Kidney epithelial cell (primary cell): Measurements from ENCODE around the gene CEP95. TPM values are rescaled to one million over a fixed set of nuclear protein-coding genes. Genes with fewer than 3 reads are reported as not detected.

ENCODE experiments used
- DNase-seq: peaks from one replicate; pipeline ENCODE4 v3.0.0-alpha.2; 2010; ENCODE audit warnings: low read depth
- H3K27me3 ChIP-seq: 2 replicates; pipeline ENCODE4 v1.6.0; 2011; ENCODE audit warnings: low read length; ENCODE audit not compliant: control insufficient read depth, insufficient read depth
- H3K36me3 ChIP-seq: 2 replicates; pipeline ENCODE4 v1.5.1; 2011; ENCODE audit warnings: low read length; ENCODE audit not compliant: control insufficient read depth, insufficient read depth
- H3K4me3 ChIP-seq: 2 replicates; pipeline ENCODE4 v1.5.1; 2011; ENCODE audit warnings: low read depth, mild to moderate bottlenecking, control low read depth, low read length
- total RNA-seq: library from RNA; depleted of rRNA; stranded (reverse); fragments of >200 nt; gene quantifications from 2 replicates; pipeline ENCODE4 v1.2.3, GENCODE V29; 2015
- TF ChIP-seq, protein P1 (sequence below): IDR thresholded peaks from 2 replicates; pipeline ENCODE4 v1.5.1; 2011; ENCODE audit warnings: mild to moderate bottlenecking, moderate library complexity, low read length, control low read depth, inconsistent platforms; ENCODE audit not compliant: insufficient read depth, poor library complexity, severe bottlenecking

CEP95 gene
- total RNA-seq, 1 donor from 2014 or later = 39.8 TPM

GRCh38 chr17:64497565-64498035, 9.2 kb upstream of the CEP95 start:
- DNase-seq = no peak
- Histone ChIP-seq H3K4me3 (peak overlapping the region; percentile 81), H3K27me3 (no peaks in the 10 kb centered on the region), H3K36me3 (peaks cover 3% of the 10 kb centered on the region)
- TF ChIP-seq, protein P1, sequence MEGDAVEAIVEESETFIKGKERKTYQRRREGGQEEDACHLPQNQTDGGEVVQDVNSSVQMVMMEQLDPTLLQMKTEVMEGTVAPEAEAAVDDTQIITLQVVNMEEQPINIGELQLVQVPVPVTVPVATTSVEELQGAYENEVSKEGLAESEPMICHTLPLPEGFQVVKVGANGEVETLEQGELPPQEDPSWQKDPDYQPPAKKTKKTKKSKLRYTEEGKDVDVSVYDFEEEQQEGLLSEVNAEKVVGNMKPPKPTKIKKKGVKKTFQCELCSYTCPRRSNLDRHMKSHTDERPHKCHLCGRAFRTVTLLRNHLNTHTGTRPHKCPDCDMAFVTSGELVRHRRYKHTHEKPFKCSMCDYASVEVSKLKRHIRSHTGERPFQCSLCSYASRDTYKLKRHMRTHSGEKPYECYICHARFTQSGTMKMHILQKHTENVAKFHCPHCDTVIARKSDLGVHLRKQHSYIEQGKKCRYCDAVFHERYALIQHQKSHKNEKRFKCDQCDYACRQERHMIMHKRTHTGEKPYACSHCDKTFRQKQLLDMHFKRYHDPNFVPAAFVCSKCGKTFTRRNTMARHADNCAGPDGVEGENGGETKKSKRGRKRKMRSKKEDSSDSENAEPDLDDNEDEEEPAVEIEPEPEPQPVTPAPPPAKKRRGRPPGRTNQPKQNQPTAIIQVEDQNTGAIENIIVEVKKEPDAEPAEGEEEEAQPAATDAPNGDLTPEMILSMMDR = no peak

GRCh38 chr17:64498308-64499203, 8.2 kb upstream of the CEP95 start:
- TF ChIP-seq, protein P1 = no peak
- peaks cover 7% of the 10 kb centered on the region for H3K36me3 ChIP-seq
- H3K27me3 ChIP-seq = no peaks in the 10 kb centered on the region
- no peak overlapping the region for H3K4me3 ChIP-seq
- no peak for DNase-seq

- peaks cover 7% of the 10 kb centered on the region for H3K36me3 ChIP-seq
- no peak overlapping the region for H3K4me3 ChIP-seq
- DNase-seq = no peak
- TF ChIP-seq, protein P1 = no peak
- no peaks in the 10 kb centered on the region for H3K27me3 ChIP-seq
Measured at GRCh38 chr17:64499805-64500486, 6.8 kb upstream of the CEP95 start.

DNA sequence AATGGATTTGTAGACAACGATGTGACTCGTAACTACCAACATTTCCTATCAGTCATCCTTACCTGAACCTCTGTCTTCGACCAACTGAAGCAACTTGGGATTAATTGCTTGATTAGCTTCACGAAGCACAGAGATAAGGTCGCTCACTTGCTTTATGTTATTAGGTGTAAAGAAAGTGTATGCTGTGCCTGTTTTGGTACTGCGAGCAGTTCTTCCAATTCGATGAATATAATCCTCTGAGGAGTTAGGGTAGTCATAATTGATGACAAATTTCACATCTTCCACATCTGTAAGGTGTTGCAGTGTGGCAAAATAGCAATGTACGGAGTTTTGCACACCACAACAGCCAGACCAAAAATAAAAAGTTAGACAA, 6.3 kb upstream of the CEP95 start:
- no peak for DNase-seq
- no peak overlapping the region for H3K4me3 ChIP-seq
- H3K27me3 ChIP-seq = no peaks in the 10 kb centered on the region
- peaks cover 7% of the 10 kb centered on the region for H3K36me3 ChIP-seq
- TF ChIP-seq, protein P1 = no peak

DNA sequence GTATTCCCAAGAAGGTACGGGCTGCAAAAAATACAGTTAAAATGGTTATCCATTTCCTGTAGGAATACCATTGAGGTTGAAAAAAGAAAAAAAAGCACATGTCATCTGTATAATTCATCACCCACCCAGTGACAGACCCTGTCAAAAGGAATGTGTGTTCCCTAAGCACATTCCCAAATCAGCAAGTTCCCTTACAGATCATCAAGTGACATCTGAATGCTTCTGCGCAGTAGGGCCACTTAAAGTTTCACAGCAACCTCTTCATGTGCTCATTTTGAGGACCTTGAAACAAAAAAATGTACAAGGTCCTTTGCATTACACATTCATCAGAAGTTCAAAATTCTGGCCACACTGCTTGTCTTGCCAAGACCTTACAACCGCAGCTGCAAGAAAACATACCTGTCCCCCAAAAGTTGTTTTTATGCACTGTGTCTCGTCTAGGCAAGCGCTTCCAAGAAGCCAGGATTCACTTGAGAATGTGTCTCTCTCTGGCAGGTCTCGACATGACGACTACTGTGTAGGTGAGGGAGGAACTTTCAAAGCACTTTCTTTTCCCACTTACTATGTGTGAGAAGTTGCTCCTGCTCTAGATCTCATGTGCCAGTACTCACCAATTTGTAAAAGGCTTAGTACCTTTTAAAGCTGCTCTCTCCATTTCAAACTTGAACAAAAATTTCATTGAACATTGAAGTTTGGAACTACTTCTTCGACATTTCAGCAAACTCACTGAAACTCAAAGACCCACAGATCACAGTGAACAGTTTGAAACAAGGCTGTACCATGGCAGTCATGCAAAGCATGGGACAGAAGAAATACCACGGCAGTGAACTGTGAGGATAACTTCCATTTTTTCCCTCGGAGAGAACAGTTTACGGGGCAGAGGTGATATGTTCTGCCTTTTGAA, 5.7 kb upstream of the CEP95 start:
- no peak overlapping the region for H3K4me3 ChIP-seq
- H3K27me3 ChIP-seq = no peaks in the 10 kb centered on the region
- peaks cover 7% of the 10 kb centered on the region for H3K36me3 ChIP-seq
- TF ChIP-seq, protein P1 = no peak
- no peak for DNase-seq
